DND-41 (cell line): Measurements from ENCODE around the gene TBC1D4.

Source experiments
- ATAC-seq: fragments of 200-7000 bp; cut with Tn5 transposase; 3 replicates; pipeline ENCODE4 v1.9.1; 2021; ENCODE audit warnings: low read depth; ENCODE audit not compliant: insufficient read depth
- DNase-seq: peaks from one replicate; pipeline ENCODE4 v3.0.0-alpha.2; 2020
- H2AFZ ChIP-seq: 2 replicates; pipeline ENCODE4 v1.6.0; 2012; ENCODE audit warnings: low read depth, low read length
- H3K27ac ChIP-seq: 2 replicates; pipeline ENCODE4 v1.5.1; 2012; ENCODE audit warnings: low read length, inconsistent platforms
- H3K27me3 ChIP-seq: fragments of 200-600 bp; sonication (generic); 2 replicates; pipeline ENCODE4 v1.6.0; 2012; ENCODE audit warnings: low read length, mild to moderate bottlenecking, inconsistent platforms; ENCODE audit not compliant: insufficient read depth, poor library complexity
- H3K36me3 ChIP-seq: 2 replicates; pipeline ENCODE4 v1.5.1; 2012; ENCODE audit warnings: low read length, inconsistent platforms; ENCODE audit not compliant: insufficient read depth
- H3K4me1 ChIP-seq: 2 replicates; pipeline ENCODE4 v1.5.1; 2012; ENCODE audit warnings: mild to moderate bottlenecking, low read length; ENCODE audit not compliant: insufficient read depth
- H3K4me2 ChIP-seq: 2 replicates; pipeline ENCODE4 v1.6.0; 2012; ENCODE audit warnings: mild to moderate bottlenecking, moderate library complexity, low read length, inconsistent platforms; ENCODE audit not compliant: insufficient read depth
- H3K4me3 ChIP-seq, 2 experiments: fragments of 200-600 bp in 1 of 2; shearing (Covaris generic) in 1 of 2; 2 replicates each; pipeline ENCODE4 v1.5.1; 2012 to 2016; ENCODE audit warnings: inconsistent platforms in 2 of 2, low read length in 2 of 2, mild to moderate bottlenecking in 2 of 2, low read depth in 1 of 2, moderate library complexity in 1 of 2
- H3K79me2 ChIP-seq: 2 replicates; pipeline ENCODE4 v1.6.0; 2012; ENCODE audit warnings: low read length, inconsistent platforms; ENCODE audit not compliant: insufficient read depth
- H3K9ac ChIP-seq: 2 replicates; pipeline ENCODE4 v1.6.0; 2012; ENCODE audit warnings: low read depth, mild to moderate bottlenecking, inconsistent platforms, low read length, moderate library complexity
- H3K9me3 ChIP-seq: 2 replicates; pipeline ENCODE4 v1.5.1; 2012; ENCODE audit warnings: low read length, moderate library complexity, mild to moderate bottlenecking, inconsistent platforms; ENCODE audit not compliant: insufficient read depth, severe bottlenecking
- H4K20me1 ChIP-seq: 2 replicates; pipeline ENCODE4 v1.6.0; 2012; ENCODE audit warnings: low read length; ENCODE audit not compliant: insufficient read depth
- EZH2 ChIP-seq: IDR thresholded peaks from 3 replicates; pipeline ENCODE4 v1.6.1; 2012; ENCODE audit warnings: borderline replicate concordance, low read depth, mild to moderate bottlenecking, moderate library complexity, low read length, inconsistent platforms; ENCODE audit not compliant: severe bottlenecking
- TF ChIP-seq, protein P1 (sequence below): IDR thresholded peaks from 2 replicates; pipeline ENCODE4 v1.5.1; 2012; ENCODE audit warnings: borderline replicate concordance, low read length, moderate library complexity, mild to moderate bottlenecking; ENCODE audit not compliant: poor library complexity, severe bottlenecking; ENCODE audit errors: extremely low read depth

The TBC1D4 gene

DNA sequence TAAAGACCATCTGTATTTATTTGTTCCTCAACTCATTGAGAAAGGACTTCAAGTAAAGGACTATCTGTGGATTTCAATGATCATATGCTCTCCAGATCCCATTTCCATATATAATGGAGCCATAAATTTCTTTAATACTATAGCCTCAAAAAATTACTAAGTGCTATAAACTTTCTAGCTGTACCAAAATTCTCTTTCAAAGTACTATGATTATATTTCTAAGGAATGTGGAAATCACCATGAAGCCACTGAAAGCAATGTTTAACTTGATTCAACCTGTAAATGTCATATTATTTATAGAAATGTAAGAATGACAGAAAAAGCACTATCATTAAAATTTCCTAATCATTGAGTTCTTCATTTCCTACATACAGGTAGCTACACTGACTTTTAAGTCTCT lies 20.7 kb downstream of the TBC1D4 start:
- no peaks in the 10 kb centered on the region for H3K79me2 ChIP-seq
- H3K9me3 ChIP-seq = no peaks in the 10 kb centered on the region
- TF ChIP-seq, protein P1, sequence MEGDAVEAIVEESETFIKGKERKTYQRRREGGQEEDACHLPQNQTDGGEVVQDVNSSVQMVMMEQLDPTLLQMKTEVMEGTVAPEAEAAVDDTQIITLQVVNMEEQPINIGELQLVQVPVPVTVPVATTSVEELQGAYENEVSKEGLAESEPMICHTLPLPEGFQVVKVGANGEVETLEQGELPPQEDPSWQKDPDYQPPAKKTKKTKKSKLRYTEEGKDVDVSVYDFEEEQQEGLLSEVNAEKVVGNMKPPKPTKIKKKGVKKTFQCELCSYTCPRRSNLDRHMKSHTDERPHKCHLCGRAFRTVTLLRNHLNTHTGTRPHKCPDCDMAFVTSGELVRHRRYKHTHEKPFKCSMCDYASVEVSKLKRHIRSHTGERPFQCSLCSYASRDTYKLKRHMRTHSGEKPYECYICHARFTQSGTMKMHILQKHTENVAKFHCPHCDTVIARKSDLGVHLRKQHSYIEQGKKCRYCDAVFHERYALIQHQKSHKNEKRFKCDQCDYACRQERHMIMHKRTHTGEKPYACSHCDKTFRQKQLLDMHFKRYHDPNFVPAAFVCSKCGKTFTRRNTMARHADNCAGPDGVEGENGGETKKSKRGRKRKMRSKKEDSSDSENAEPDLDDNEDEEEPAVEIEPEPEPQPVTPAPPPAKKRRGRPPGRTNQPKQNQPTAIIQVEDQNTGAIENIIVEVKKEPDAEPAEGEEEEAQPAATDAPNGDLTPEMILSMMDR = no peak
- TF ChIP-seq EZH2 = no peak
- no peak overlapping the region for H3K27ac ChIP-seq
- no peak overlapping the region for H3K9ac ChIP-seq
- ATAC-seq (no peak), DNase-seq (no peak)
- no peaks in the 10 kb centered on the region for H4K20me1 ChIP-seq
- H3K4me2 ChIP-seq = no peak overlapping the region
- no peak overlapping the region for H3K4me3 ChIP-seq
- H3K27me3 ChIP-seq = no peaks in the 10 kb centered on the region
- no peak overlapping the region for H2AFZ ChIP-seq
- no peaks in the 10 kb centered on the region for H3K4me1 ChIP-seq
- no peaks in the 10 kb centered on the region for H3K36me3 ChIP-seq

DNA sequence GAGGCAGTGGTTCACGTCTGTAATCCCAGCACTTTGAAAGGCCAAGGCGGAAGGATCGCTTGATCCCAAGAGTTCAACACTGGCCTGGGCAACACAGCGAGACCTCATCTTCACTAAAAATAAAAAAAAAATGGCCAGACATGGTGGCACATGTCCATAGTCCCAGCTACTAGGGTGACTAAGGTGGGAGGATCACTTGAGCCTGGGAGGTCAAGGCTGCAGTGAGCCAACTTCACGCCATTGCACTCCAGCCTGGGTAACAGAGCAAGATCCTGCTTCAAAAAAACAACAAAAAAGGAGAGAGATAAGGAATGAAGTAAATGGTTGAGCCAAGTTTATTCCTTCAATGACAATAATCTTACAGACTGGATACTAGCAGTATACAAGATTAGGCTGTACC lies 21.3 kb downstream of the TBC1D4 start:
- H4K20me1 ChIP-seq = no peaks in the 10 kb centered on the region
- no peak overlapping the region for H2AFZ ChIP-seq
- ATAC-seq (no peak), DNase-seq (no peak)
- no peak overlapping the region for H3K4me3 ChIP-seq
- no peaks in the 10 kb centered on the region for H3K4me1 ChIP-seq
- H3K4me2 ChIP-seq = no peak overlapping the region
- no peak overlapping the region for H3K9ac ChIP-seq
- no peaks in the 10 kb centered on the region for H3K9me3 ChIP-seq
- H3K79me2 ChIP-seq = no peaks in the 10 kb centered on the region
- TF ChIP-seq, protein P1 = no peak
- TF ChIP-seq EZH2 = no peak
- H3K27me3 ChIP-seq = no peaks in the 10 kb centered on the region
- no peaks in the 10 kb centered on the region for H3K36me3 ChIP-seq
- no peak overlapping the region for H3K27ac ChIP-seq

DNA sequence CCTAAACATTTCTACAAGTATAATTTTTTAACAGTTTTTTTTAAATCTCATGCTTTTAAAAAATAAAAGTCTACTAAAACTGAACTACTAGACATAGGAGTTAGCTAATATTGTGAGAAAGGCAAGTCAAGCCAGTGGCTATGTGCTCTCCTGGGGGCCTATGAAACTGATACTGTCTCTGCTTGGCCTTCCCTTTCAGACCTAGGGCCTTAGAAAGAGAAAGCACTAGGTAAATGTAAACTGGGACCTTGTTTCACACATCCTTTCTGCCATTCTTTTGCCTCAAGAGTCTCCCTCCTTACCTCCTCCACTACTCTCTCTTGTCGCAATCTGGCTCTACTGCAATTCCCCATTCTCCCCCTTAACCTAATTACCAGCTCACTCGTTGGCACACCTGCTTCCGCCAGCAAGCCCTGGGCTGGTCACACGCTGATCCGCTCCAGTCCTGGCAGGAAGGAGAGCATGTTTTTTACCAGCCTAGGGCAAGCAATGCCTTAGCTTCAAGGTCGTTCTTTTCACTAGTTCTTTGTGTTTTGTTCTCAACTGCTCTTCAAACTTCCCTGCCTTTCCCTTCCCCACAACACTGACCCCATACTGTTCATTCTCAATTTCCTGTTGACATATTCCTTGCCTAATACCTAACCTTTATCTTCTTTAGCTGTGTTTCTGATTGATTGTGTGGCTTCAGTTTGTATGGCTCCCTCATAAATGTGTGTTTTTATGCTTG lies 23.1 kb downstream of the TBC1D4 start:
- no peak overlapping the region for H3K27ac ChIP-seq
- H3K27me3 ChIP-seq = no peaks in the 10 kb centered on the region
- H3K4me1 ChIP-seq = no peaks in the 10 kb centered on the region
- no peak for DNase-seq
- no peak overlapping the region for H3K4me3 ChIP-seq
- no peaks in the 10 kb centered on the region for H4K20me1 ChIP-seq
- TF ChIP-seq EZH2 = no peak
- TF ChIP-seq, protein P1 = no peak
- no peaks in the 10 kb centered on the region for H3K36me3 ChIP-seq
- no peaks in the 10 kb centered on the region for H3K9me3 ChIP-seq
- no peak overlapping the region for H3K4me2 ChIP-seq
- H3K79me2 ChIP-seq = no peaks in the 10 kb centered on the region
- no peak for ATAC-seq
- no peak overlapping the region for H3K9ac ChIP-seq
- no peak overlapping the region for H2AFZ ChIP-seq
